Measurements from ENCODE around the gene NSUN4.
"Not testable (repeated sequence)": the region's sequence is repeated elsewhere in the genome, so short reads cannot be mapped to it uniquely, and the experiment has no call there.

NSUN4 gene

DNA sequence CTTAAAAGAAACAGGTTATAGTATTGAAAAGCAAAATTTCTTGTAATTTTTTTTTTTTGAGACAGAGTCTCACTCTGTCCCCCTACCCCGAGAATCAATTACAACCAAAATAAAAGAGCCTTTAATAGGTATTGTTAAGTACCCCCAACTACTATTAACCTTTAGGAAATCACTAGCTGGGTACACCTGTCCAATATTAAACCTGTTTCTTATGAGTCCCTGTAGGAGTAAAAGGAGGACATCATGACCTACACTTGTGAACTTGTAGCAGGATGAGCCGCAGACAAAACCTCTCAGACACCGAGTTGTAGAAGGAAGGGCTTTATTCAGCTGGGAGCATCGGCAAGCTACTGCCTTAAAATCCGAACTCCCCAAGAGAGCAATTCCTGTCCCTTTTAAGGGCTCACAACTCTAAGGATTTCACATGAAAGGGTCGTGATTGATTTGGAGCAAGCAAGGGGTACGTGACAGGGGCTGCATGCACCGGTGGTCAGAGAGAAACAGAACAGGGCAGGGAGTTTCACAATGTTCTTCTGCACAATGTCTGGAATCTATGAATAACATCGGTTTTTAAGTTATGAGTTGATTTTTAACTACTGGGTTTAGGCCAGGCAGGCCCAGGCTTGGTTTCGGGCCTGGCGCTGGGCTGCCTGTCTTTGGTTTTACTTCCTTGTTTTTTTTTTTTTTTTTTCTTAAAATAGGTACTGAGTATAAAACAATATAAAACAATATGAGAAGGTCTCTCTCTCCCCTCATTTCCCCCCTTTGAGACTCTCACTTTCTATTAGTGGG is 15.1 kb upstream of the NSUN4 start:
- H3K4me3 ChIP-seq (ENCODE audit: low read depth, low read length): not testable (repeated sequence)

- H3K4me3 ChIP-seq (ENCODE audit: low read depth, low read length): not testable (repeated sequence)
These were observed 12.4 kb upstream of the NSUN4 start for GRCh38 chr1:46328182-46328581.

GRCh38 chr1:46329807-46330206 is 10.8 kb upstream of the NSUN4 start:
- H3K4me3 ChIP-seq (ENCODE audit: low read depth, low read length): not testable (repeated sequence)

- not testable (repeated sequence) for H3K4me3 ChIP-seq (ENCODE audit: low read depth, low read length)
These were observed 10.2 kb upstream of the NSUN4 start for GRCh38 chr1:46330381-46330780.

DNA sequence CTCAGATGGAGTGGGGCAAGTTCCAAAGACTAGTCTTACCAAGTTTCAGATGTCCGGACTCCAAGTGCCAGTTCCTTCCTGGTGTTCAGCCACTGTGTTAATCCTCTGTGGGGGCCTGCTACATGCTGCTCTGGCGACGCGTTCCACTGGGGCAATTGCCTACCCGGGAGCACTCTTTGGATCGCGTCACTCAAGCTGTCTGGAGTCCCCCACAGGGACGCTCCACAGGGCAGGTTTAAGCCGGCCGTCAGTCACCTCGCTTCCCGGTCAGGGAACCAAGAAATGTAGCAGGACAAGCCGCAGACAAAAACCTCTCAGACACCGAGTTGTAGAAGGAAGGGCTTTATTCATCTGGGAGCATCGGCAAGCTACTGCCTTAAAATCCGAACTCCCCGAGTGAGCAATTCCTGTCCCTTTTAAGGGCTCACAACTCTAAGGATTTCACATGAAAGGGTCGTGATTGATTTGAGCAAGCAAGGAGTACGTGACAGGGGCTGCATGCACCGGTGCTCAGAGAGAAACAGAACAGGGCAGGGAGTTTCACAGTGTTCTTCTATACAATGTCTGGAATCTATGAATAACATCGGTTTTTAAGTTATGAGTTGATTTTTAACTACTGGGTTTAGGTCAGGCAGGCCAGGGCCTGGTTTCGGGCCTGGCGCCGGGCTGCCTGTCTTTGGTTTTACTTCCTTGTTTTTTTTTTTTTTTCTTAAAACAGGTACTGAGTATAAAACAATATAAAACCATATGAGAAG is 8.6 kb upstream of the NSUN4 start:
- not testable (repeated sequence) for H3K4me3 ChIP-seq (ENCODE audit: low read depth, low read length)

- H3K4me3 ChIP-seq (ENCODE audit: low read depth, low read length): no peak overlapping the region
These were observed 7.1 kb upstream of the NSUN4 start for GRCh38 chr1:46333300-46334029.

DNA sequence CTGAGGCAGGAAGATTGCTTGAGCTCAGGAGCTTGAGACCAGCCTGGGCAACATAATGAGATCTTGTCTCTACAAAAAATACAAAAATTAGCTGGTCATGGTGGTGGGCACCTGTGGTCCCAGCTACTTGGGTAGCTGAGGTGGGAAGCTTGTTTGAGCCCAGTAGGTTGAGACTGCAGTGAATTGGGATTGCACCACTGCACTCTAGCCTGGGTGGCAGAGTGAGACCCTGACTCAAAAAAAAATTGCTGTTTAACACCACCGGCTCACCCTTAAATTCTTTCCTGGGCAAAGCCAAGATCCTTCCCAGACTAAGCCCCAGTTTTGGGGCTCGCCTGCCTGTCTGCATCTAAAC is 6.6 kb upstream of the NSUN4 start:
- no peak overlapping the region for H3K4me3 ChIP-seq (ENCODE audit: low read depth, low read length)

- no peak overlapping the region for H3K4me3 ChIP-seq (ENCODE audit: low read depth, low read length)
These were observed 5.5 kb upstream of the NSUN4 start for GRCh38 chr1:46335081-46335480.

DNA sequence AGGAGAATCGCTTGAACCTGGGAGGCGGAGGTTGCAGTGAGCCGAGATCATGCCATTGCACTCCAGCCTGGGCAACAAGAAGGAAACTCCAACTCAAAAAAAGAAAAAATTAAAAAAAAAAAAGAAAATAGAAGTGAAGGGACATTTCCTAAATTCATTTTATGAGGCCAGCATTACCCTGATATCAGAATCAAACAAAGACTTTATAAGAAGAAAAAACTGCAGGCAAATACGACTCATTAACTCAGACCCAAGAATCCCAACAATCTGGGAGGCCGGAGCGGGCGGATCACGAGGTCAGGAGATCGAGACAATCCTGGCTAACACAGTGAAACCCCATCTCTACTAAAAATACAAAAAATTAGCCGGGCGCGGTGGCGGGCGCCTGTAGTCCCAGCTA is 3.2 kb upstream of the NSUN4 start:
- H3K4me3 ChIP-seq (ENCODE audit: low read depth, low read length): not testable (repeated sequence)

DNA sequence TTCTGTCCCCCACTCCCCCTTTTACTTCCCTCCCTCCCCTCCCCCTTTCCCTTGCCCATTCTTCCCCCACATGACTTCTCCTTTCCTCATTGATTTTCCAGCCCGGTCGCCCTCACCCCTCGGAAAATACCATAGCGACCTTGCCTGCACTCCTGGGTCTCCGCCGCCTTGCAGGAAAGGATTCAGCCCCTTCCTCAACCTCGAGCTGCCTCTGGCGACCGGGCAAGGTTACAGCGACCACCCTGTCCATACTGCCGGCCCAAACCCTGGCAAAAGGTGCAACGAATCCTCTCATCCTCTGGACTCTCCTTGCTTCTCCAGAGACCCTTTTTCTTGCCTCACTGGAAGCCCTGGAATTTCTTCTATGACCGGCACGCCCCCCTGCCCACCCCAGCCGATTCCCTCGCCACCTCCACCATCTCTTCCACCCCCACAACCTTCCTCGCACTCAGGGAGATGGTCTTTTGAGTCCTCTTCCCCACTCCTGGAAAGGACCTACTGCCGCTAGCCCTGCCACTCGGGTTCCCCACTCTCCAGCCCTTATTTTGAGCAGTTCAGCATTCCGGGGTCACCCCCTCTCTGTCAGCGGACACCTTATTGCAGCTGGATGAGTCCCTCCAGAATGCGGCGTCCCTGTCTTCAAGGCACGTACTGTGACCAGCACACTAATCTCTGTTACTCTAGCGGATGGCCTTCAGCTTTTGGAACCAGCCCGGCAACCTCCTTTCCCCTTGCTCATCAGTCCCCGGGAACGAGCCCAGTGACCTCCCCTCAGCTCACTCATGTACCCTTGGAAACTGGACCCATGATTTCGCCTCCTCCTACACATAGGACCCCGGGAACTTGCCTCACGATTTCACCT is 846 bp downstream of the NSUN4 start:
- peak overlapping the region; percentile 85 for H3K4me3 ChIP-seq (ENCODE audit: low read depth, low read length)

DNA sequence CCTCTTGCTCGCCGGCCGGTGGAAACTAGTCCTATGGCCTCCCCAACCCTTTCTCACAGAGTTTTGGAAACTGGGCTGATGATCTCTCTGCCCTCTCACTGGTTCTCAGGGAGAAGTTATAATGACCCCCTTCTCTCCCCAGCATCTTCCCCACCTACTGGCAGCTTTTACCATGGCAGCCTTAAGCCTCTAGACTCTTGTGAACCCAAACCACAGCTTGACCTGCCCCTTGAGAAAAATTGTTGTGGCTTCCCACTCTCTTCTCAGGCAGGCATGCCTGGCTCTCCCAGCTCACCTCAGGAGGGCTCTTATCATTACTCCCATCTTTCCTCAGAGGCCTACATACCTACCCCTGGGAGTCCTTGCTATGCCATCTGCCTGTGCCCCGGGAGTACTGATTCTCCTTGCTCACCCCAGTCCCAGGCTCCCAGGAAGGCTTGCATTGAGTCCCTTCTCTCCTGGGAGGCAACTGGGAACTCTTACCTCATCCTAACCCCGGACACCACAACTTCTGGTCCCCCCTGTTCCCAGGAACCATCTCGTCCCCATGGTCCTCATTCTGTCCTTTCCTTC is 1.6 kb downstream of the NSUN4 start:
- H3K4me3 ChIP-seq (ENCODE audit: low read depth, low read length): no peak overlapping the region

DNA sequence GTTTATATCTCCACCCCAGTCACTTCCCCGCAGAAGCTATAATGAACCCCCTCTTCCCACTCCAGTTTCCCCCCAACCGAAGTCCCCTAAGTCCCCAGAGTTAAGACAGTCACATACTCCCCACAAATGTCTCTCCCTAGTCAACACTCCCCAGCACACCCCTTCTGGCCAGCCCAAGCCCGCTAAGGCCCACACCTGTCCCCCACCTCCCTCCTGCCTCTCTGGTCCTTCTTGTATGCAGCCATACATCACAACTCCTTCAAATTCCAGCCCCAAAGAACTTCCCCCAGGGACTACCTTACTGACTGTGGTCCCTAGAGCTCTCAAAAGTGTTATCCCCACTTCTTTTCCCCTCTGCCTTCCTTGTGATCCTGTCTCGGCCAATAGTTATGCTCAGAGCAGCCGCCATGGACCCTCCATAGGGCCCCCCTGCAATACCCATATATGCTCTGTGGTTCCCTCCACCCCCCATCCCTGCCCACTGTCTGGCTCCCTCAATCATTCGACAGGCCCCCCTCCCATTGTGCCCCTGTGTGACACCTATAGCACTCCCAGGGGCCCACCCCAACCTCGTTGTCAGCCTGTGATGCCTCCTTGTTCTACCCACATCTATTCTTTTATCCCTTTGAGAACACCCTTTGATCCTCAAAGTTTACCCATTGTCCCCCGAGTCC is 2.2 kb downstream of the NSUN4 start:
- no peak overlapping the region for H3K4me3 ChIP-seq (ENCODE audit: low read depth, low read length)

DNA sequence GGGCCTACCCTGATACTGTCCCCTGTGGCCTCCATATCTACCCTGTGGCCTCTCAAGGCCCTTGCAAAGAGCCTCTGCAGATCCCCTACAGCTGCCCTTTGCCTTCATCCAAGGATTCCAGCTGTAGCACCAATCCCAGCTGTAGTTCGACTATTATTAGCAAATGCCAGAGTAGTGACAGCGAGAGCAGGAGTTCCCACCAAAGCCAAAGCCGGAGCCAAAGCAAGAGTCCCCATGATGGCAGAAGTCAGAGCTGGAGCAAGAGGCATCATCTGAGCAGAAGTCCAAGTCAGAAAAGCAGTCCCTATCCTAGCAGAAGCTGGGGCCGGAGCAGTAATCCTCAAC is 2.7 kb downstream of the NSUN4 start:
- H3K4me3 ChIP-seq (ENCODE audit: low read depth, low read length): no peak overlapping the region

DNA sequence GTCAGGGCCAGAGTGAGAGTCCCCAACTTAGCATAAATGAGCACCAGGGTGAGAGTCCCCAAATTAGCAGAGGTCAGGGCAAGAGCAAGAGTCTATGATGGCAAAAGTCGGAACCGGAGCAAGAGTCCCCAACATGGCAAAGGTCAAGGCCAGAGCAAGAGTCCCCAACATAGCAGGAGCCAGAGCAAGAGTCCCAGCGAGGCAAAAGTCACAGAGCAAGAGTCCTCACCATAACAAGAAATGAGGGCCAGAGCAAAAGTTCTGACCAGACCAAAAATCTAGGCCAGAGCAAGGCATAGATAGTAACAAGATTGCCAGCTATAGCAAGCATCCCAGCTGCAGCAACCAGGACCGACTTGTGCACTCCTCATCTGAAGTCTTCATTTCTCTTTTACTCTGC is 3.1 kb downstream of the NSUN4 start:
- H3K4me3 ChIP-seq (ENCODE audit: low read depth, low read length): no peak overlapping the region

DNA sequence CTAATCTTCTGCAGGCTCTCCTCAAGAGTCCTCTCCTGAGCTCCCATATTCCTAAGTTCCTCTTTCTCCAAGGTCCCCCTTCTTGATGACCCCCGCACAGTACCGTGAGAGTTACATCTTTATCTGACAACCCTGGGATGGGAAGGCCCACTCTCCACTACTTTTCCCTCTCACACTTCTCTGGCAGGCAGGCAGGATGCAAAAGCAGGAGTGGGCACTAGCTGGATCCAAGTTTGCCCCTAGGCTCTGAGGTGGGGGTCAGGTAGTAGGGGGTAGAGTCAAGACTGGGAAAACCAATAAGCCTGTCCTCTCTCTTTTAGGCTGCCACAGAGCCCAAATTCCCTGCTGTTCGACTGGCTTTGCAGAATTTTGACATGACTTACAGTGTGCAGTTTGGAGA is 3.9 kb downstream of the NSUN4 start:
- no peak overlapping the region for H3K4me3 ChIP-seq (ENCODE audit: low read depth, low read length)

GRCh38 chr1:46345281-46345680 is 4.7 kb downstream of the NSUN4 start:
- no peak overlapping the region for H3K4me3 ChIP-seq (ENCODE audit: low read depth, low read length)

- H3K4me3 ChIP-seq (ENCODE audit: low read depth, low read length): no peak overlapping the region
These were observed 11.8 kb downstream of the NSUN4 start for GRCh38 chr1:46352363-46352762.

GRCh38 chr1:46355920-46356319 is 15.3 kb downstream of the NSUN4 start:
- not testable (repeated sequence) for H3K4me3 ChIP-seq (ENCODE audit: low read depth, low read length)

GRCh38 chr1:46362158-46362557 is 21.6 kb downstream of the NSUN4 start:
- no peak overlapping the region for H3K4me3 ChIP-seq (ENCODE audit: low read depth, low read length)

- H3K4me3 ChIP-seq (ENCODE audit: low read depth, low read length): no peak overlapping the region
These were observed 22.5 kb downstream of the NSUN4 start for GRCh38 chr1:46363121-46363520.
